Stimulated activated CD8-positive, alpha-beta memory T cell treated with anti-CD3 and anti-CD28 coated beads, Interleukin-4, amount 100 ng/mL, for 24 hours (primary cell): Measurements from ENCODE around the gene CYP26B1.

Experiments
- DNase-seq: peaks from one replicate; pipeline ENCODE4 v3.0.0-alpha.2; 2020; ENCODE audit warnings: low read depth

Gene CYP26B1

GRCh38 chr2:72154386-72154975, 6.8 kb upstream of the CYP26B1 start:
- no peak for DNase-seq

- no peak for DNase-seq
These were observed 6.3 kb upstream of the CYP26B1 start for GRCh38 chr2:72153924-72154323.

- DNase-seq: no peak
These were observed 5.5 kb upstream of the CYP26B1 start for GRCh38 chr2:72153026-72153791.

- DNase-seq: no peak
These were observed 3.2 kb upstream of the CYP26B1 start for GRCh38 chr2:72150861-72151356.

- peak; percentile 43 for DNase-seq
These were observed 2.6 kb upstream of the CYP26B1 start for GRCh38 chr2:72150157-72150860.

- no peak for DNase-seq
These were observed 2.0 kb upstream of the CYP26B1 start for GRCh38 chr2:72149556-72150156.

GRCh38 chr2:72148837-72149555, 1.3 kb upstream of the CYP26B1 start:
- no peak for DNase-seq

GRCh38 chr2:72148003-72148836, 558 bp upstream of the CYP26B1 start:
- DNase-seq: no peak

- DNase-seq: no peak
These were observed 1.0 kb downstream of the CYP26B1 start for GRCh38 chr2:72146347-72147302.

GRCh38 chr2:72145658-72146329, 1.9 kb downstream of the CYP26B1 start:
- DNase-seq: no peak

GRCh38 chr2:72145289-72145657, 2.4 kb downstream of the CYP26B1 start:
- no peak for DNase-seq

GRCh38 chr2:72144632-72145288, 2.9 kb downstream of the CYP26B1 start:
- DNase-seq: no peak

GRCh38 chr2:72144274-72144631, 3.4 kb downstream of the CYP26B1 start:
- no peak for DNase-seq

- DNase-seq: no peak
These were observed 4.0 kb downstream of the CYP26B1 start for GRCh38 chr2:72143441-72144273.

- no peak for DNase-seq
These were observed 4.9 kb downstream of the CYP26B1 start for GRCh38 chr2:72142570-72143440.

GRCh38 chr2:72141881-72142451, 5.7 kb downstream of the CYP26B1 start:
- DNase-seq: no peak
